ENCODE measurements around the gene OR4D11.

GRCh38 chr11:59548309-59548656 is 44.9 kb downstream of the OR4D11 start:
- TF ChIP-seq CTCF (IDR thresholded peaks at IDR 0.05; ENCODE audit: low read length) (no peak), EZH2 (optimal IDR thresholded peaks at IDR 0.05; ENCODE audit: low read depth, low read length) (no peak)
